ENCODE results near the gene KIRREL2.

- no peak for TF ChIP-seq CTCF (conservative IDR thresholded peaks at IDR 0.05; ENCODE audit: low read depth in 2 of 2)
- no peak for TF ChIP-seq STAT1 (IDR thresholded peaks at IDR 0.05; ENCODE audit: unreplicated experiment)
- TF ChIP-seq EZH2phosphoT487 (IDR thresholded peaks at IDR 0.05; ENCODE audit: unreplicated experiment), result no peak
- TF ChIP-seq CREB1 (CRISPR knock-in tag; IDR thresholded peaks at IDR 0.05; ENCODE audit: low read depth), result no peak
- no peak for TF ChIP-seq ETS1 (IDR thresholded peaks at IDR 0.05)
These were observed 11.6 kb downstream of the KIRREL2 start, which contains the start of gene APLP1 for GRCh38 chr19:35868172-35868822.
